GM12872 (cell line): ENCODE data around the gene DNTT.

Experiments
- TF ChIP-seq, protein P1 (sequence below): IDR thresholded peaks from 3 replicates; pipeline ENCODE4 v1.5.1; 2011; ENCODE audit warnings: low read depth, mild to moderate bottlenecking, low read length, moderate library complexity; ENCODE audit not compliant: insufficient read depth

Gene DNTT

GRCh38 chr10:96339383-96339782 is 35.1 kb downstream of the DNTT start:
- TF ChIP-seq, protein P1, sequence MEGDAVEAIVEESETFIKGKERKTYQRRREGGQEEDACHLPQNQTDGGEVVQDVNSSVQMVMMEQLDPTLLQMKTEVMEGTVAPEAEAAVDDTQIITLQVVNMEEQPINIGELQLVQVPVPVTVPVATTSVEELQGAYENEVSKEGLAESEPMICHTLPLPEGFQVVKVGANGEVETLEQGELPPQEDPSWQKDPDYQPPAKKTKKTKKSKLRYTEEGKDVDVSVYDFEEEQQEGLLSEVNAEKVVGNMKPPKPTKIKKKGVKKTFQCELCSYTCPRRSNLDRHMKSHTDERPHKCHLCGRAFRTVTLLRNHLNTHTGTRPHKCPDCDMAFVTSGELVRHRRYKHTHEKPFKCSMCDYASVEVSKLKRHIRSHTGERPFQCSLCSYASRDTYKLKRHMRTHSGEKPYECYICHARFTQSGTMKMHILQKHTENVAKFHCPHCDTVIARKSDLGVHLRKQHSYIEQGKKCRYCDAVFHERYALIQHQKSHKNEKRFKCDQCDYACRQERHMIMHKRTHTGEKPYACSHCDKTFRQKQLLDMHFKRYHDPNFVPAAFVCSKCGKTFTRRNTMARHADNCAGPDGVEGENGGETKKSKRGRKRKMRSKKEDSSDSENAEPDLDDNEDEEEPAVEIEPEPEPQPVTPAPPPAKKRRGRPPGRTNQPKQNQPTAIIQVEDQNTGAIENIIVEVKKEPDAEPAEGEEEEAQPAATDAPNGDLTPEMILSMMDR, result no peak

GRCh38 chr10:96339956-96340904 is 36.0 kb downstream of the DNTT start:
- TF ChIP-seq, protein P1, result peak; percentile 80

GRCh38 chr10:96341219-96342182 is 37.3 kb downstream of the DNTT start:
- TF ChIP-seq, protein P1, result no peak

DNA sequence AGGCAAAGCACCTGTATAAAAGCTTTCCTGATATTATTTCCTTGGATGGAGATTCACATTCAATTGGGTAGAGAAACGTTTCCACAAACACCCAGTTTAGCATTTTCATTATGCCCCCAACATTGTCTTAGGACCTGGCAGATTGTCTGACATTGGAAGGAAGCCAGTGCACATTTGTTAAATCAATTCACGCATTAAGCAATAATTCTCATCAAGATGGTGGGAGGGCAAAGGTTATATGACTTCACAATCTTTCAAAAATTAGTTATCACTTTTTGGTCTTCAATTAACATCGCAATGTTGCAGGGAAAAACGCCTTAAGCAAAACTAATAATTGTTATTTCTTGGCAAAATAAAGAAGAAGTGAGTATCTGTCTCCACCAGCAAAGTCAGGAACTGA is 38.2 kb downstream of the DNTT start:
- TF ChIP-seq, protein P1, result no peak

DNA sequence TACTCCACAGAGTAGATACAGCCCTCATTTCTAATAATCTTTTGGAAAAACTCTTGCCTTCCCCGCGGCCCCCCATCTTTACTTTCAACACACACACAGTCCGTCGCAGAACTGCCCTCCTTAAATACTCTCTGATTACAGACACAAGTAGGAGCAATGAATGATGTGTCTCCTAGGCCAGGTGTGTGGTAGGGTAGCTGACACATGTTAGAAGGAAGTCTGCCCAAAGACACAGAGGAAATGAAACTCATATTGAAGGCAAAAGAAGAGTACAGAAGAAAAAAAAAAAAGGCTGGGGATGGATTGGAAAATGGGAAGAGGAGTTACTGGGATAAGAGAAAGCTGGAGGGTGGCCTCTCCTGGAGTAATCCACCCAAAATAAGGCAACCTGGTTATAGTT is 39.9 kb downstream of the DNTT start:
- TF ChIP-seq, protein P1, result no peak

- TF ChIP-seq, protein P1, result no peak
Measured at GRCh38 chr10:96345222-96345621, 41.0 kb downstream of the DNTT start.

DNA sequence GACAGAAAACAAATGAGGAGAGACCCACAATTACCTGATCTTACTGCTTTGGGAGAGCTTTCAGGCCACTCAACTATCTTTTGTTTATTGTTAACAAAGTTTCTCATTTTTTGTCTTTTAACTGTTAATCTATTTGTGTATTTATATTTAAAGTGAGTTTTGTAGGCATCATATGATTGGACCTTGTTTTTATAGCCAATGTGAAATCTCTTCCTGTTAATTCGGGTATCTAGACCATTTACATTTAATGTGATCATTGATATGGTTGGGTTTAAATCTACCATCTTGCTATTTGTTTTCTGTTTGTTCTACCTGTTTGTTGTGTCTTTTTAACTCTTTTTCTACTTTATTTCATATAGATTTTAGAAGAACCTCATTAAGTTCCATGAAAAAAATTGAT is 42.1 kb downstream of the DNTT start:
- TF ChIP-seq, protein P1, result no peak
